ENCODE measurements around the gene GAL3ST2.

Gene GAL3ST2

GRCh38 chr2:241844831-241845578 is 68.4 kb downstream of the GAL3ST2 start:
- no peak for DNase-seq (ENCODE audit: low spot score)

GRCh38 chr2:241846406-241846805 is 69.8 kb downstream of the GAL3ST2 start:
- DNase-seq (ENCODE audit: low spot score), result no peak

GRCh38 chr2:241848761-241849615 is 72.4 kb downstream of the GAL3ST2 start:
- DNase-seq (ENCODE audit: low spot score), result no peak

- DNase-seq (ENCODE audit: low spot score), result no peak
These were observed 73.3 kb downstream of the GAL3ST2 start for GRCh38 chr2:241849616-241850543.

GRCh38 chr2:241850544-241851324 is 74.1 kb downstream of the GAL3ST2 start:
- no peak for DNase-seq (ENCODE audit: low spot score)

- no peak for DNase-seq (ENCODE audit: low spot score)
These were observed 74.9 kb downstream of the GAL3ST2 start for GRCh38 chr2:241851325-241852115.

- DNase-seq (ENCODE audit: low spot score), result no peak
These were observed 75.7 kb downstream of the GAL3ST2 start for GRCh38 chr2:241852116-241852980.

- no peak for DNase-seq (ENCODE audit: low spot score)
These were observed 76.5 kb downstream of the GAL3ST2 start for GRCh38 chr2:241852981-241853631.
